Neutrophil (primary cell): ENCODE data around the gene CDC6.

ENCODE experiments used
- H3K27ac ChIP-seq: fragments of 200-600 bp; sonication (generic); 2 replicates; pipeline ENCODE4 v1.5.1; 2016; ENCODE audit warnings: mild to moderate bottlenecking, moderate library complexity
- H3K27me3 ChIP-seq: fragments of 200-600 bp; sonication (generic); 2 replicates; pipeline ENCODE4 v1.6.0; 2016; ENCODE audit warnings: mild to moderate bottlenecking
- H3K36me3 ChIP-seq: fragments of 200-600 bp; sonication (generic); 2 replicates; pipeline ENCODE4 v1.5.1; 2017
- H3K4me1 ChIP-seq, 2 experiments: fragments of 200-600 bp in 1 of 2; sonication (generic) in 1 of 2; 1 replicate in 1 of 2; 2 replicates in 1 of 2; pipeline versions ENCODE4 v1.5.1 to v1.6.1; 2013 to 2016; ENCODE audit warnings: low read depth in 1 of 2, low read length in 1 of 2, mild to moderate bottlenecking in 1 of 2, moderate library complexity in 1 of 2; ENCODE audit not compliant: control insufficient read depth in 1 of 2, insufficient read depth in 1 of 2
- H3K4me3 ChIP-seq, 2 experiments: fragments of 200-600 bp in 1 of 2; sonication (generic) in 1 of 2; 1 replicate in 1 of 2; 2 replicates in 1 of 2; pipeline ENCODE4 v1.5.1; 2013 to 2016; ENCODE audit warnings: low read depth in 1 of 2, low read length in 1 of 2, mild to moderate bottlenecking in 1 of 2, moderate library complexity in 1 of 2
- H3K9me3 ChIP-seq: fragments of 200-600 bp; sonication (generic); 2 replicates; pipeline ENCODE4 v1.5.1; 2016
- CTCF ChIP-seq: fragments of 200-600 bp; sonication (generic); IDR thresholded peaks from 2 replicates; pipeline ENCODE4 v1.5.1; 2016; ENCODE audit warnings: antibody characterized with exemption

Gene CDC6

GRCh38 chr17:40330850-40331470 is 43.3 kb downstream of the CDC6 start:
- Histone ChIP-seq H3K36me3 (peaks cover 20% of the 10 kb centered on the region), H3K4me3 (peak overlapping the region; percentile 88 to 91), H3K27me3 (no peaks in the 10 kb centered on the region), H3K4me1 (peaks cover 100% of the 10 kb centered on the region in 2 experiments), H3K9me3 (no peaks in the 10 kb centered on the region), H3K27ac (peak overlapping the region; percentile 98)
- TF ChIP-seq CTCF: no peak

- Histone ChIP-seq H3K36me3 (peaks cover 23% of the 10 kb centered on the region), H3K27ac (peak overlapping the region; percentile 98), H3K27me3 (no peaks in the 10 kb centered on the region), H3K4me3 (peak overlapping the region; percentile 88 to 91), H3K9me3 (no peaks in the 10 kb centered on the region), H3K4me1 (peaks cover 99 to 100% of the 10 kb centered on the region in 2 experiments)
- TF ChIP-seq CTCF: peak; percentile 8
Measured at GRCh38 chr17:40331743-40332641, 44.3 kb downstream of the CDC6 start.

DNA sequence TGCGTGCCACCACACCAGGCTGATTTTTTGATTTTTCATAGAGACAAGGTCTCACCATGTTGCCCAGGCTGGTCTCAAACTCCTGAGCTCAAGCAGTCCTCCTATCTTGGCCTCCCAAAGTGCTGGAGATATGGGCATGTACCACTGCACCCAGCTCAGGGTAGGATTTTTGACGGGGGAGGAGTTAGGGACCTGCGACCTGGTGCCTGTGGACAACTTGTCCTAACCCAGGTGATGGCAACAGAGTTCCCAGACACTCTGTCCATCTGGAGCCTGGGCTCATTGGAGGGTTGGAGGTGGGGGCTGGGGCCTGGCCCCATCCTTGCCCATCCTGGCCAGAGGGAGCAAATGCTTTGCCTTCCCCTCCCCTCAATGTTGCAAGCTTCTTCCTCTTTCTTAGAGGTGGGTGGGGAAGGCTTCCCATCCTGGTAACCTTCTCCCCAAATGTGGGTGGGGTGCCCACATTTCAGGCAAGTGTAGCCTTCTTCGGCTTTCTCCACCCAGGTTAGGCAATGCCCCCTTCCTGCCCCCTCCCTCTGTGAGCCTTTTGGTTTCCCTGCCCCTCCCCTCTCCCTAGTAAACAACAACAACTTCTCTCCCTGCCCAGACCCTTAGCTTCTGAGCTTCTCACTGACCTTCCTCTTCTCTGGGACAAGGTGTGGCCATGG is 46.2 kb downstream of the CDC6 start:
- Histone ChIP-seq H3K9me3 (no peaks in the 10 kb centered on the region), H3K27me3 (no peaks in the 10 kb centered on the region), H3K27ac (peak overlapping the region; percentile 98), H3K4me1 (peaks cover 99 to 100% of the 10 kb centered on the region in 2 experiments), H3K36me3 (peaks cover 25% of the 10 kb centered on the region), H3K4me3 (peak overlapping the region; percentile 88 to 91)
- peak; percentile 29 for TF ChIP-seq CTCF

DNA sequence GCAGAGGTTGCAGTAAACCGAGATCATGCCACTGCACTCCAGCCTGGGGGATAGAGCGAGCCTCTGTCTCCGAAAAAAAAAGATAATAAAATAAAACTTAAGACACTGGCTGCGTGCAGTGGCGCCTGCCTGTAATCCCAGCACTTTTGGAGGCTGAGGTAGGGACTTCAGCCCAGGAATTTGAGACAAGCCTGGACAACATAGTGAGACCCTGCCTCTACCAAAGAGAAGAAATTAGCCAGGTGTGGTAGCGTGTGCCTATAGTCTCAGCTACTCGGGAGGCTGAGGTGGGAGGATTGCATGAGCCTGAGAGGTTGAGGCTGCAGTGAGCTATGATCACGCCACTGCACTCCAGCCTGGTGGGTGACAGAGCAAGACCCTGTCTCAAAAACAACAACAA is 47.9 kb downstream of the CDC6 start:
- no peaks in the 10 kb centered on the region for H3K27me3 ChIP-seq
- H3K36me3 ChIP-seq: peaks cover 37% of the 10 kb centered on the region
- H3K27ac ChIP-seq: peak overlapping the region; percentile 98
- peaks cover 99 to 100% of the 10 kb centered on the region in 2 experiments for H3K4me1 ChIP-seq
- no peaks in the 10 kb centered on the region for H3K9me3 ChIP-seq
- no peak for TF ChIP-seq CTCF
- peak overlapping the region; percentile 88 to 91 for H3K4me3 ChIP-seq

DNA sequence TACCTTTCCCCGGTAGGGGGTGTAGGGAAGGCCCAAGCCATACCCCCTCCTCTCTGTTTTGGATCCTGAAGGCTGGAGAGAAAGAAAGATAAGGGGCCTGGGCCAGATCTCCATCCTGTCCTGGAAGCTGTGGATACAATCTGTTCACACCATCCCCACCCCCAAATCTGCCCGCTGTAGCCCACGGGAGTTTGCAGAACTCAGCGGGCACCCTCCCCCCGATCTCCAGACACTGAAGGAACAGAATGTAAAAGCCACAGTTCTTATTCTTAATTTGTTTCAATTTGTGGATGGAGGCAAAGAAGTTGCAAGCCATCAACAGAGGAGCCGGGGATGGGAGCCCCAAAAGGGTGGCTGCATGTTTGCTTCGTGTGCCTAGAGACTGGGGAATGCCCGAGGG is 49.7 kb downstream of the CDC6 start:
- TF ChIP-seq CTCF: no peak
- H3K27me3 ChIP-seq: no peaks in the 10 kb centered on the region
- no peaks in the 10 kb centered on the region for H3K9me3 ChIP-seq
- H3K4me1 ChIP-seq: peaks cover 86 to 88% of the 10 kb centered on the region in 2 experiments
- peaks cover 29% of the 10 kb centered on the region for H3K36me3 ChIP-seq
- H3K27ac ChIP-seq: peak overlapping the region; percentile 98
- peak overlapping the region; percentile 96 to 99 for H3K4me3 ChIP-seq
